Measurements from ENCODE around the gene CDKN2A. TPM values are rescaled to one million over a fixed set of nuclear protein-coding genes. Genes with fewer than 3 reads are reported as not detected.

The CDKN2A gene
- total RNA-seq, result 10 to 100 TPM; 19.3 to 20.4 TPM

GRCh38 chr9:21993893-21994555 lies at the start of gene CDKN2A:
TSS of gene CDKN2A (minus strand) at chr9:21994392.
- peaks cover 40% of the 10 kb centered on the region for H3K27me3 Mint-ChIP-seq
- ATAC-seq (ENCODE audit: low read depth) (peak; percentile 56), DNase-seq (peak; percentile 76)
- H3K4me3 Mint-ChIP-seq, result peak within 1 kb of the TSS; percentile 99
- H3K9me3 Mint-ChIP-seq, result peaks cover 5% of the 10 kb centered on the region
- H3K4me1 Mint-ChIP-seq, result peaks cover 35% of the 10 kb centered on the region
- POLR2A ChIA-PET, result interaction anchor here (0.6 to 1.8 kb wide), 11 partner anchors 11 to 231 kb away, joined by 3 to 10 read pairs (median 4); partner anchors contain the start of gene CDKN2B
- H3K36me3 Mint-ChIP-seq, result peaks cover 32% of the 10 kb centered on the region
- peak within 1 kb of the TSS; percentile 95 for H3K27ac Mint-ChIP-seq

GRCh38 chr9:22043928-22044327 lies 49.7 kb upstream of the CDKN2A start:
- POLR2A ChIA-PET, result no interaction called here
- no peak overlapping the region for H3K27ac Mint-ChIP-seq
- peaks cover 61% of the 10 kb centered on the region for H3K4me1 Mint-ChIP-seq
- H3K9me3 Mint-ChIP-seq, result no peaks in the 10 kb centered on the region
- DNase-seq (no peak), ATAC-seq (ENCODE audit: low read depth) (no peak)
- H3K36me3 Mint-ChIP-seq, result peaks cover 9% of the 10 kb centered on the region
- H3K4me3 Mint-ChIP-seq, result no peak overlapping the region
- peaks cover 12% of the 10 kb centered on the region for H3K27me3 Mint-ChIP-seq

GRCh38 chr9:22041775-22042174 lies 47.6 kb upstream of the CDKN2A start:
- DNase-seq (no peak), ATAC-seq (ENCODE audit: low read depth) (no peak)
- peaks cover 12% of the 10 kb centered on the region for H3K27me3 Mint-ChIP-seq
- H3K9me3 Mint-ChIP-seq, result no peaks in the 10 kb centered on the region
- H3K27ac Mint-ChIP-seq, result no peak overlapping the region
- H3K4me1 Mint-ChIP-seq, result peaks cover 52% of the 10 kb centered on the region
- H3K4me3 Mint-ChIP-seq, result no peak overlapping the region
- POLR2A ChIA-PET, result no interaction called here
- H3K36me3 Mint-ChIP-seq, result peaks cover 4% of the 10 kb centered on the region

- Mint-ChIP-seq H3K27me3 (peaks cover 12% of the 10 kb centered on the region), H3K27ac (no peak overlapping the region), H3K4me3 (no peak overlapping the region), H3K36me3 (peaks cover 4% of the 10 kb centered on the region), H3K9me3 (no peaks in the 10 kb centered on the region), H3K4me1 (peaks cover 48% of the 10 kb centered on the region)
- POLR2A ChIA-PET, result no interaction called here
- ATAC-seq (ENCODE audit: low read depth) (no peak), DNase-seq (no peak)
Measured at GRCh38 chr9:22041344-22041743, 47.2 kb upstream of the CDKN2A start.

- H3K36me3 Mint-ChIP-seq, result peaks cover 7% of the 10 kb centered on the region
- POLR2A ChIA-PET, result no interaction called here
- H3K4me1 Mint-ChIP-seq, result peaks cover 47% of the 10 kb centered on the region
- H3K9me3 Mint-ChIP-seq, result no peaks in the 10 kb centered on the region
- ATAC-seq (ENCODE audit: low read depth) (no peak), DNase-seq (no peak)
- H3K27ac Mint-ChIP-seq, result no peak overlapping the region
- peaks cover 12% of the 10 kb centered on the region for H3K27me3 Mint-ChIP-seq
- no peak overlapping the region for H3K4me3 Mint-ChIP-seq
Measured at GRCh38 chr9:22040760-22041159, 46.6 kb upstream of the CDKN2A start.

GRCh38 chr9:22039258-22039657 lies 45.1 kb upstream of the CDKN2A start:
- Mint-ChIP-seq H3K4me1 (peaks cover 40% of the 10 kb centered on the region), H3K27ac (no peak overlapping the region), H3K36me3 (peaks cover 10% of the 10 kb centered on the region), H3K9me3 (no peaks in the 10 kb centered on the region), H3K27me3 (peaks cover 12% of the 10 kb centered on the region), H3K4me3 (no peak overlapping the region)
- ATAC-seq (ENCODE audit: low read depth) (no peak), DNase-seq (no peak)
- POLR2A ChIA-PET, result no interaction called here

- DNase-seq, result no peak
- H3K36me3 Mint-ChIP-seq, result peaks cover 14% of the 10 kb centered on the region
- no peak overlapping the region for H3K27ac Mint-ChIP-seq
- peaks cover 12% of the 10 kb centered on the region for H3K27me3 Mint-ChIP-seq
- no peak for ATAC-seq (ENCODE audit: low read depth)
- POLR2A ChIA-PET, result interaction anchor here (1.0 kb wide), 1 partner anchor 12 kb away, joined by 4 read pairs; no protein-coding TSS in a partner anchor
- peaks cover 37% of the 10 kb centered on the region for H3K4me1 Mint-ChIP-seq
- H3K9me3 Mint-ChIP-seq, result no peaks in the 10 kb centered on the region
- no peak overlapping the region for H3K4me3 Mint-ChIP-seq
Measured at GRCh38 chr9:22037954-22038690, 43.9 kb upstream of the CDKN2A start.

- POLR2A ChIA-PET, result interaction anchor here (0.6 kb wide), 1 partner anchor 43 kb away, joined by 3 read pairs; the partner anchor contains the start of genes CDKN2A and CDKN2B-AS1
- Mint-ChIP-seq H3K36me3 (peaks cover 12% of the 10 kb centered on the region), H3K27ac (no peak overlapping the region), H3K4me1 (peaks cover 37% of the 10 kb centered on the region), H3K4me3 (no peak overlapping the region), H3K27me3 (peaks cover 4% of the 10 kb centered on the region), H3K9me3 (no peaks in the 10 kb centered on the region)
- DNase-seq, result no peak
- ATAC-seq (ENCODE audit: low read depth), result no peak
Measured at GRCh38 chr9:22036866-22037626, 42.9 kb upstream of the CDKN2A start.

GRCh38 chr9:22035591-22036011 lies 41.4 kb upstream of the CDKN2A start:
- DNase-seq, result no peak
- peak; percentile 68 for ATAC-seq (ENCODE audit: low read depth)
- Mint-ChIP-seq H3K36me3 (peaks cover 14% of the 10 kb centered on the region), H3K4me3 (peak overlapping the region; percentile 65), H3K27me3 (no peaks in the 10 kb centered on the region), H3K9me3 (no peaks in the 10 kb centered on the region), H3K27ac (no peak overlapping the region), H3K4me1 (peaks cover 29% of the 10 kb centered on the region)
- POLR2A ChIA-PET, result no interaction called here

- POLR2A ChIA-PET, result no interaction called here
- H3K27me3 Mint-ChIP-seq, result peaks cover 6% of the 10 kb centered on the region
- ATAC-seq (ENCODE audit: low read depth) (no peak), DNase-seq (no peak)
- H3K4me3 Mint-ChIP-seq, result no peak overlapping the region
- no peak overlapping the region for H3K27ac Mint-ChIP-seq
- H3K36me3 Mint-ChIP-seq, result peaks cover 17% of the 10 kb centered on the region
- H3K4me1 Mint-ChIP-seq, result peaks cover 26% of the 10 kb centered on the region
- H3K9me3 Mint-ChIP-seq, result no peaks in the 10 kb centered on the region
Measured at GRCh38 chr9:22033012-22033630, 38.9 kb upstream of the CDKN2A start.

GRCh38 chr9:22031655-22032411 lies 37.6 kb upstream of the CDKN2A start:
- H3K27ac Mint-ChIP-seq, result no peak overlapping the region
- peaks cover 9% of the 10 kb centered on the region for H3K27me3 Mint-ChIP-seq
- H3K9me3 Mint-ChIP-seq, result no peaks in the 10 kb centered on the region
- ATAC-seq (ENCODE audit: low read depth) (no peak), DNase-seq (no peak)
- POLR2A ChIA-PET, result no interaction called here
- H3K4me1 Mint-ChIP-seq, result peaks cover 19% of the 10 kb centered on the region
- peaks cover 16% of the 10 kb centered on the region for H3K36me3 Mint-ChIP-seq
- H3K4me3 Mint-ChIP-seq, result no peak overlapping the region

GRCh38 chr9:22030101-22030598 lies 36.0 kb upstream of the CDKN2A start:
- Mint-ChIP-seq H3K27me3 (peaks cover 9% of the 10 kb centered on the region), H3K36me3 (peaks cover 12% of the 10 kb centered on the region), H3K4me1 (peaks cover 9% of the 10 kb centered on the region), H3K9me3 (no peaks in the 10 kb centered on the region), H3K27ac (no peak overlapping the region), H3K4me3 (no peak overlapping the region)
- no peak for DNase-seq
- POLR2A ChIA-PET, result no interaction called here
- ATAC-seq (ENCODE audit: low read depth), result no peak
